H1 (cell line): ENCODE results near the gene L3MBTL3. TPM values are rescaled to one million over a fixed set of nuclear protein-coding genes. Genes with fewer than 3 reads are reported as not detected.
A peak's percentile ranks its signal among the peaks of the same experiment; 100 is the strongest.

Source experiments
- CTCF ChIA-PET: fragments of 300-600 bp; sonication (Branson Sonifier 250); formaldehyde crosslinking; loops from one replicate; lab custom pipeline; 2021; ENCODE audit not compliant: partially characterized antibody; lab: Charles Lee
- POLR2A ChIA-PET: fragments of 300-600 bp; sonication (Branson Sonifier 250); formaldehyde crosslinking; loops from one replicate; lab custom pipeline; 2021; ENCODE audit warnings: inconsistent platforms; ENCODE audit not compliant: partially characterized antibody; lab: Charles Lee
- DNase-seq, 2 experiments: peaks; one replicate each; pipeline versions ENCODE4 v3.0.0 to v3.0.0-alpha.2; 2010 to 2022; ENCODE audit warnings: low spot score in 2 of 2, low read depth in 1 of 2, mixed read lengths in 1 of 2
- FAIRE-seq: peaks from 2 replicates; lab custom pipeline; 2011; peaks lifted over from hg19 to GRCh38; lab: Jason Lieb, UNC
- H2AFZ ChIP-seq: 2 replicates; pipeline ENCODE4 v1.8.1; 2012; ENCODE audit warnings: low read length, inconsistent platforms
- H2AK5ac ChIP-seq: 2 replicates; pipeline ENCODE4 v1.6.1; 2013; ENCODE audit warnings: low read depth, low read length
- H2BK120ac ChIP-seq: replicated peaks from 2 replicates; pipeline ENCODE3; 2013; ENCODE audit warnings: low read depth, low read length, inconsistent platforms
- H2BK12ac ChIP-seq: 2 replicates; pipeline ENCODE4 v1.6.1; 2013; ENCODE audit warnings: low read depth, low read length
- H2BK15ac ChIP-seq: 2 replicates; pipeline ENCODE4 v1.6.1; 2013; ENCODE audit warnings: low read length
- H2BK20ac ChIP-seq: 2 replicates; pipeline ENCODE4 v1.6.1; 2013; ENCODE audit warnings: low read length
- H2BK5ac ChIP-seq: 2 replicates; pipeline ENCODE4 v1.6.1; 2013; ENCODE audit warnings: low read depth, low read length
- H3K14ac ChIP-seq: 2 replicates; pipeline ENCODE4 v1.6.1; 2013; ENCODE audit warnings: inconsistent platforms; ENCODE audit not compliant: insufficient read length
- H3K18ac ChIP-seq: 2 replicates; pipeline ENCODE4 v1.6.1; 2013; ENCODE audit warnings: low read length; ENCODE audit errors: extremely low read depth
- H3K23ac ChIP-seq: 2 replicates; pipeline ENCODE4 v1.6.1; 2013; ENCODE audit warnings: inconsistent platforms; ENCODE audit not compliant: insufficient read length
- H3K23me2 ChIP-seq: 2 replicates; pipeline ENCODE4 v1.6.1; 2013; ENCODE audit warnings: low read depth, low read length
- H3K27ac ChIP-seq: 2 replicates; pipeline ENCODE4 v1.6.1; 2011; ENCODE audit warnings: low read depth, low read length, inconsistent platforms
- H3K27me3 ChIP-seq, 4 experiments: replicated peaks in 1 of 4; 1 replicate in 1 of 4; 2 replicates in 3 of 4; pipeline versions ENCODE4 v1.6.1 to v1.8.1; 2011 to 2013; ENCODE audit warnings: low read length in 3 of 4, mild to moderate bottlenecking in 3 of 4, inconsistent platforms in 2 of 4, mixed read lengths in 2 of 4, moderate library complexity in 1 of 4; ENCODE audit not compliant: control insufficient read depth in 3 of 4, insufficient read depth in 3 of 4; ENCODE audit errors: extremely low read depth in 1 of 4
- H3K36me3 ChIP-seq, 4 experiments: 2 replicates each; pipeline versions ENCODE4 v1.6.1 to v1.8.1; 2011 to 2013; ENCODE audit warnings: mild to moderate bottlenecking in 4 of 4, low read length in 3 of 4, moderate library complexity in 2 of 4, control low read depth in 1 of 4, inconsistent platforms in 1 of 4; ENCODE audit not compliant: insufficient read depth in 4 of 4, control insufficient read depth in 2 of 4
- H3K4ac ChIP-seq: replicated peaks from 2 replicates; pipeline ENCODE3; 2013; ENCODE audit warnings: low read length, low read depth, mixed read lengths, inconsistent platforms; ENCODE audit not compliant: insufficient read length
- H3K4me1 ChIP-seq, 4 experiments: replicated peaks in 1 of 4; 1 replicate in 1 of 4; 2 replicates in 3 of 4; pipeline versions ENCODE4 v1.6.1 to v1.8.1; 2011 to 2013; ENCODE audit warnings: low read length in 3 of 4, inconsistent platforms in 2 of 4, mixed read lengths in 1 of 4; ENCODE audit not compliant: insufficient read depth in 4 of 4, control insufficient read depth in 3 of 4
- H3K4me2 ChIP-seq, 2 experiments: 2 replicates each; pipeline versions ENCODE4 v1.6.1 to v1.8.1; 2011 to 2013; ENCODE audit warnings: low read depth in 2 of 2, low read length in 2 of 2, control low read depth in 1 of 2, inconsistent platforms in 1 of 2, mild to moderate bottlenecking in 1 of 2; ENCODE audit not compliant: insufficient read depth in 1 of 2
- H3K4me3 ChIP-seq, 4 experiments: fragments of 200-600, 300-600 bp in 1 of 4; sonication (generic), shearing (Covaris generic), sonication (Bioruptor Twin) in 1 of 4; 2 replicates each; pipeline versions ENCODE4 v1.5.1 to v1.8.1; 2011 to 2016; ENCODE audit warnings: low read length in 4 of 4, low read depth in 3 of 4, control low read depth in 2 of 4, inconsistent platforms in 2 of 4, mild to moderate bottlenecking in 2 of 4, mixed read lengths in 1 of 4, moderate library complexity in 1 of 4; ENCODE audit not compliant: insufficient read depth in 2 of 4; ENCODE audit errors: extremely low read depth in 1 of 4
- H3K56ac ChIP-seq: replicated peaks from 2 replicates; pipeline ENCODE3; 2013; ENCODE audit warnings: low read depth, mild to moderate bottlenecking, mixed read lengths, low read length, inconsistent platforms; ENCODE audit not compliant: insufficient read length
- H3K79me1 ChIP-seq: 2 replicates; pipeline ENCODE4 v1.6.1; 2013; ENCODE audit warnings: low read depth, low read length, control low read depth
- H3K79me2 ChIP-seq, 2 experiments: 2 replicates each; pipeline versions ENCODE4 v1.6.1 to v1.8.1; 2012 to 2013; ENCODE audit warnings: low read length in 2 of 2, mild to moderate bottlenecking in 2 of 2, inconsistent platforms in 1 of 2; ENCODE audit not compliant: insufficient read depth in 2 of 2, control insufficient read depth in 1 of 2
- H3K9ac ChIP-seq, 4 experiments: replicated peaks in 1 of 4; 1 replicate in 1 of 4; 2 replicates in 3 of 4; pipeline versions ENCODE4 v1.6.1 to v1.8.1; 2011 to 2013; ENCODE audit warnings: low read depth in 3 of 4, low read length in 3 of 4, control low read depth in 2 of 4, mild to moderate bottlenecking in 2 of 4, moderate library complexity in 2 of 4, inconsistent platforms in 1 of 4; ENCODE audit errors: extremely low read depth in 1 of 4
- H3K9me3 ChIP-seq, 2 experiments: 2 replicates each; pipeline versions ENCODE4 v1.6.1 to v1.8.1; 2012 to 2013; ENCODE audit warnings: mild to moderate bottlenecking in 2 of 2, moderate library complexity in 2 of 2, control low read depth in 1 of 2, inconsistent platforms in 1 of 2, low read depth in 1 of 2, low read length in 1 of 2, mixed read lengths in 1 of 2; ENCODE audit not compliant: insufficient read depth in 2 of 2
- H4K20me1 ChIP-seq, 2 experiments: replicated peaks in 1 of 2; 2 replicates each; pipeline versions ENCODE3 to v1.8.1; 2011 to 2013; ENCODE audit warnings: inconsistent platforms in 2 of 2, low read length in 2 of 2, mild to moderate bottlenecking in 1 of 2; ENCODE audit not compliant: insufficient read depth in 2 of 2, control insufficient read depth in 1 of 2
- H4K5ac ChIP-seq: 2 replicates; pipeline ENCODE4 v1.6.1; 2013; ENCODE audit warnings: low read length, low read depth, mixed read lengths, inconsistent platforms; ENCODE audit not compliant: insufficient read length
- H4K8ac ChIP-seq: 2 replicates; pipeline ENCODE4 v1.8.0; 2013; ENCODE audit warnings: mild to moderate bottlenecking, moderate library complexity, low read length, inconsistent platforms; ENCODE audit not compliant: insufficient read depth; ENCODE audit errors: extremely low read depth
- H4K91ac ChIP-seq: replicated peaks from 2 replicates; pipeline ENCODE3; 2013; ENCODE audit warnings: low read length, mixed read lengths, inconsistent platforms; ENCODE audit not compliant: insufficient read length
- BACH1 ChIP-seq: IDR thresholded peaks from 2 replicates; pipeline ENCODE4 v1.6.1; 2012; ENCODE audit warnings: low read length, improper control_type of control experiment
- CBX5 ChIP-seq: fragments of 300-800, 300-1000 bp; sonication (generic); IDR thresholded peaks from 2 replicates; pipeline ENCODE4 v1.7.1; 2016; ENCODE audit warnings: antibody characterized with exemption, low read length, low read depth
- HDAC2 ChIP-seq, 2 experiments: fragments of 300-600 bp in 1 of 2; sonication (generic) in 1 of 2; IDR thresholded peaks; 2 replicates each; pipeline ENCODE4 v1.6.1; 2011 to 2012; ENCODE audit warnings: low read depth in 2 of 2, low read length in 2 of 2, mild to moderate bottlenecking in 2 of 2, moderate library complexity in 2 of 2, borderline replicate concordance in 1 of 2, inconsistent platforms in 1 of 2
- PHF8 ChIP-seq: fragments of 200-600 bp; sonication (generic); conservative IDR thresholded peaks from 2 replicates; pipeline ENCODE4 v1.7.1; 2012; ENCODE audit warnings: low read depth, mild to moderate bottlenecking, inconsistent platforms, low read length, moderate library complexity
- SUZ12 ChIP-seq: fragments of 200-600 bp; sonication (generic); IDR thresholded peaks from 2 replicates; pipeline ENCODE4 v1.6.1; 2012; ENCODE audit warnings: mild to moderate bottlenecking, inconsistent platforms, low read length, moderate library complexity, mixed read lengths
- WGBS, 2 experiments: shearing (Covaris generic) in 1 of 2; methylation state at CpG; one replicate each; pipeline versions ENCODE4 v1.1.6 to v1.1.7; 2013 to 2015; ENCODE audit warnings: low lambda C conversion rate in 2 of 2, mixed read lengths in 2 of 2, inconsistent platforms in 1 of 2, low coverage in 1 of 2, missing lambda C conversion rate in 1 of 2; ENCODE audit not compliant: insufficient replicate concordance in 2 of 2, insufficient coverage in 1 of 2, insufficient read length in 1 of 2; ENCODE audit errors: extremely low coverage in 1 of 2, missing lambda C conversion rate in 1 of 2; 5-methylcytosine and 5-hydroxymethylcytosine counted together
- polyA plus RNA-seq, 7 experiments: library from polyadenylated mRNA; depleted of rRNA in 3 of 7; stranded (reverse) in 5 of 7; unstranded in 2 of 7; fragments of >200 nt in 5 of 7; fragments of 200-250 nt in 2 of 7; gene quantifications; 1 replicate in 5 of 7; 2 replicates in 1 of 7; 4 replicates in 1 of 7; pipeline versions ENCODE4 v1.2.1 to v1.2.3, GENCODE V29; 2011 to 2013; ENCODE audit warnings: missing spikeins in 2 of 7, mixed read lengths in 2 of 7
- total RNA-seq: library from RNA; stranded (reverse); fragmentation: NEBNext Ultra II Directional; extraction: Animal tissue kit (Norgen Biotek cat#: 25700); gene quantifications from 2 replicates; pipeline ENCODE4 v1.2.1, GENCODE V29; 2021

L3MBTL3 gene
- total and polyA plus RNA-seq, 2 of the 8 experiments (the other 6 are each of a cell fraction or from before 2014, with no cell fraction given) = 3.9 to 17.2 TPM

DNA sequence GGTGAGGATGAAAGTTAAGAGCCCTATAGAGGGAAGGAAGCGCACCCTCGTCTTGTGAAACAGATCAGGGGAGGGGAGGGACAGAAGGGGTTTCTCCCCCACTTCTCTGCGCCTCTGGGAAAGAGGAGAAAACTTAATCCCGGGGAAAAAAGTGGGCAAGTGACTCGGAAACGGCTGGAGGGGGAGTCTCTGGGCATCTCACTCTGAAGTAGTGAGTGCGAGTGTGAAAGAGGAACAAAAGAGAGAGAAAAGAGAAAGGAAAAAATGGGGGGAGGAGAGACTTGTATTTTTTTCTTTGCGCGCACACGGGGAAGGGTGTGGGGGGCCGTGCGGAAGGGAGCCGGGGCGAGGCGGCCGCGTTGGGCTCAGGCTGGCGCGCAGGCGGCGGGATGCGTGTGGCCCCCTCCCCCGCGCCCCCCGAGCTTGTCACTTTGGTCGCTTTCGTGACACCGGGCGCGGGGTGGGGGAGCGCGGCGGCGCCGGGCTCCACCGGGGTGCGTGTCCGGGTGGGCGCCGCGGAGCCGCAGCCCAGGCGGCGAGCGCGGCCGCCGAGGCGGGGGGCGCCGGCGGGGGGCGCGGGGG is 454 bp downstream of the L3MBTL3 start:
- Histone ChIP-seq H3K4me3 (peak overlapping the region; percentile 65 to 84 (median 80)), H3K23me2 (peaks cover 4% of the 10 kb centered on the region; the same call in 1 of the 2 replicates), H3K14ac (no peak overlapping the region), H3K9ac (peak overlapping the region in 3 of 4 experiments; percentile 1 to 73 (median 49); a peak in 2 of 7 replicates), H3K23ac (no peak overlapping the region), H4K91ac (no peak overlapping the region), H3K56ac (no peak overlapping the region), H2AK5ac (no peak overlapping the region), H2BK20ac (no peak overlapping the region), H3K9me3 (no peaks in the 10 kb centered on the region), H4K20me1 (no peaks in the 10 kb centered on the region), H3K4me1 (peaks cover 0 to 7% (median 4%) of the 10 kb centered on the region in 4 experiments; a peak in 4 of 7 replicates), H4K8ac (no peak overlapping the region), H3K18ac (no peak overlapping the region), H2BK120ac (no peak overlapping the region), H3K27me3 (no peaks in the 10 kb centered on the region; a peak in 2 of 7 replicates), H3K36me3 (no peaks in the 10 kb centered on the region), H2BK15ac (no peak overlapping the region), H3K27ac (no peak overlapping the region), H2AFZ (0 out of 2 replicates have a peak overlapping the region, but pooled peaks have one; percentile 43), H4K5ac (no peak overlapping the region), H3K4ac (no peak overlapping the region), H3K79me2 (no peaks in the 10 kb centered on the region), H3K4me2 (peak overlapping the region; percentile 8 to 84), H2BK5ac (no peak overlapping the region), H3K79me1 (no peaks in the 10 kb centered on the region), H2BK12ac (no peak overlapping the region)
- FAIRE-seq (no peak), DNase-seq (peak in 1 of 2 experiments; percentile 55)
- TF ChIP-seq BACH1 (no peak), SUZ12 (peak; percentile 28; the same call in 1 of the 2 replicates), CBX5 (no peak), PHF8 (0 out of 2 replicates have a peak, but pooled peaks have one; percentile 28), HDAC2 (IDR thresholded peaks at IDR 0.05; ENCODE audit: borderline replicate concordance in 1 of 2, low read depth in 2 of 2, low read length in 2 of 2) (0 out of 4 replicates have a peak, but pooled peaks of 1 of the 2 experiments have one; percentile 75)
- CTCF ChIA-PET = interaction anchor here (1.5 kb wide), 1 partner anchor 421 kb away, joined by 5 read pairs; no protein-coding TSS in a partner anchor
- WGBS, 2 experiments = 0% methylated on average over 14 of the region's 54 CpGs; no CpG with 5 or more reads in 1 of the 2 experiments
- POLR2A ChIA-PET = no interaction called here
